ENCODE results near the gene RNF4.

DNA sequence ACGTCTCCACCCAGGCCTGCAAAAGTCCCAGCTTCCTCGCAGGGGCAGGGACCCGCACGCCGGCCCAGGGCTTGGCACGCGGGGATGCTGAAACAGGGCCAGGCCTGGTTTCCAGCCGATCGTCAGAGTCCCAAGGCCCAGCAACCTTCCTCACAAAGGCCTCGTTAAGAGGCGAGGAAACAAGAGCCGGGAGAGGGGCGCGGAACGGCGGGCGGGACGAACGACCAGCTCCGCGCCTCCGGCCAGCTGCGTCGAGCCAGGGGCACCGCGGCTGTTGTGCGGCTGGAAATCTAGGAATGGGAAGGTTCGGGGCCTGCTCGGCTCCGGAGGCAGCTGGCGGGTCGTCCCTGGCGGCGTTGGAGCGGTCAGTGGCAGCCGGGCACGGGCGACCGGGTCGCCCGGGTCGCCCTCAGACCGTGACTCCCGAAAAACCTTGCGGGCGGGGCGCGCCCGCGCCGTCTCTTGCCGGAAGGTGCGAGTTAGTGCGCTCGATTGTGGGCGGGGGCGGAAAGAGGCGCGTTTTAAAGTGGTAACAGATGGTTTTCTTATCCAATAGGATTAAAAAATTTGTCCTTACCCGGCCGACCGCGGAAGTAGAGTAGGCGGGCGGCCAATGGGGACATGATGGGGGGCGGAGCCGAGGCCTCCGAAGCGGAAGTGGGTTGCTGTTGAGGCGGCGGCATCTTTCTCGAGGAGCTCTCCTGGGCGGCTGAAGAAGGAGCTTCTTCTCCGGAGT, at the start of gene RNF4:
- TF ChIP-seq, protein P1, sequence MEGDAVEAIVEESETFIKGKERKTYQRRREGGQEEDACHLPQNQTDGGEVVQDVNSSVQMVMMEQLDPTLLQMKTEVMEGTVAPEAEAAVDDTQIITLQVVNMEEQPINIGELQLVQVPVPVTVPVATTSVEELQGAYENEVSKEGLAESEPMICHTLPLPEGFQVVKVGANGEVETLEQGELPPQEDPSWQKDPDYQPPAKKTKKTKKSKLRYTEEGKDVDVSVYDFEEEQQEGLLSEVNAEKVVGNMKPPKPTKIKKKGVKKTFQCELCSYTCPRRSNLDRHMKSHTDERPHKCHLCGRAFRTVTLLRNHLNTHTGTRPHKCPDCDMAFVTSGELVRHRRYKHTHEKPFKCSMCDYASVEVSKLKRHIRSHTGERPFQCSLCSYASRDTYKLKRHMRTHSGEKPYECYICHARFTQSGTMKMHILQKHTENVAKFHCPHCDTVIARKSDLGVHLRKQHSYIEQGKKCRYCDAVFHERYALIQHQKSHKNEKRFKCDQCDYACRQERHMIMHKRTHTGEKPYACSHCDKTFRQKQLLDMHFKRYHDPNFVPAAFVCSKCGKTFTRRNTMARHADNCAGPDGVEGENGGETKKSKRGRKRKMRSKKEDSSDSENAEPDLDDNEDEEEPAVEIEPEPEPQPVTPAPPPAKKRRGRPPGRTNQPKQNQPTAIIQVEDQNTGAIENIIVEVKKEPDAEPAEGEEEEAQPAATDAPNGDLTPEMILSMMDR (IDR thresholded peaks at IDR 0.05): no peak
- TF ChIP-seq POLR2A (IDR thresholded peaks at IDR 0.05): peak; percentile 69 to 78

Data from Peyer's patch (tissue), 4 donors.